GM08714 (cell line): ENCODE data around the gene SND1.
"Not testable (repeated sequence)": the region's sequence is repeated elsewhere in the genome, so short reads cannot be mapped to it uniquely, and the experiment has no call there.

Source experiments
- H3K4me3 ChIP-seq: fragments of 200-500 bp; sonication (Bioruptor generic); 2 replicates; pipeline ENCODE4 v1.5.1; 2014; ENCODE audit warnings: mild to moderate bottlenecking, low read length, inconsistent platforms
- ZNF274 ChIP-seq: IDR thresholded peaks from 2 replicates; pipeline ENCODE4 v1.6.1; 2012; ENCODE audit warnings: mild to moderate bottlenecking, low read depth, low read length

SND1 gene

GRCh38 chr7:127894588-127894987 is 242.6 kb downstream of the SND1 start:
- TF ChIP-seq ZNF274 = no peak
- H3K4me3 ChIP-seq = no peak overlapping the region

- H3K4me3 ChIP-seq = no peak overlapping the region
- no peak for TF ChIP-seq ZNF274
Measured at GRCh38 chr7:127895360-127895759, 243.4 kb downstream of the SND1 start.

DNA sequence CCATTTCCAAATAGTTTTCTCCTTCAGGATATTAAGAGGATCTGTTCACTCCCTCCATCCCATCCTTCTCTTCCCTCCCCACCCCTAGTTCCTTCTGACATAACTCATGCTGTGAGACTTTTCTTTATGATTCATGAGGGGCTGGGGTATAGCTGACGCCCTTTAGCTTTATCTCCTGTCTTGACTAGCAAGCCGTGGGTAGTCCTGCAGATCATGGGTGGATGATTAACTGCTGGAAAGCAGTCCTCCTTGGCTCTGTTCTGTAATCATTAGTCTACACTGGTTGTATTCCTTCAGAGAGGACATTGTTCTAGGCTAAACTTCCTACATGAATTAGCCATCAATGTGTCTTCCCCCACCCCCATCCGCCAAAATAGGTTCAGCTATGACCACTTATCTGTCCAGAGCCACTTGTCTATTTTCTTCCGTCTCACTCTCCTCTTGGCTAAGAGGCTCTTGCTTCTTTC is 243.9 kb downstream of the SND1 start:
- no peak overlapping the region for H3K4me3 ChIP-seq
- no peak for TF ChIP-seq ZNF274

DNA sequence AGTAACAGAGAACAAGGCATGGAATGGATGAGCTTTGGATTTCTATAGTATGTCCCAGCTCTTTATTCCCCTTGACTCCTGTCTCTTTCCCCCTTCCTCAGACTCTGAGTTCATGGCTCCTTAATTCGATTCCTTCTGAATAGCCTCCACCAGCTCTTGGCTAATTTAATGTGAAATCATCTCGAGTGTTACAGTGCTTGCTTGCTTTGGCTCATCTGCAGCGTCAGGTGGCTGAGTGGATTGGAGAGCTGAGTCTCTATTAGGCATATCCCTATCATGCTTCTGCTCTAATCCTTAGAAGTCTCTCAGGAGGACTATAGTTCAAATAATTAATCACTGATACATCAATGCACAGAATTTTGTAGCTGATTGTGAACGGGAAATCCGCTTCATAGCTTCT is 244.7 kb downstream of the SND1 start:
- TF ChIP-seq ZNF274 = no peak
- H3K4me3 ChIP-seq = no peak overlapping the region

DNA sequence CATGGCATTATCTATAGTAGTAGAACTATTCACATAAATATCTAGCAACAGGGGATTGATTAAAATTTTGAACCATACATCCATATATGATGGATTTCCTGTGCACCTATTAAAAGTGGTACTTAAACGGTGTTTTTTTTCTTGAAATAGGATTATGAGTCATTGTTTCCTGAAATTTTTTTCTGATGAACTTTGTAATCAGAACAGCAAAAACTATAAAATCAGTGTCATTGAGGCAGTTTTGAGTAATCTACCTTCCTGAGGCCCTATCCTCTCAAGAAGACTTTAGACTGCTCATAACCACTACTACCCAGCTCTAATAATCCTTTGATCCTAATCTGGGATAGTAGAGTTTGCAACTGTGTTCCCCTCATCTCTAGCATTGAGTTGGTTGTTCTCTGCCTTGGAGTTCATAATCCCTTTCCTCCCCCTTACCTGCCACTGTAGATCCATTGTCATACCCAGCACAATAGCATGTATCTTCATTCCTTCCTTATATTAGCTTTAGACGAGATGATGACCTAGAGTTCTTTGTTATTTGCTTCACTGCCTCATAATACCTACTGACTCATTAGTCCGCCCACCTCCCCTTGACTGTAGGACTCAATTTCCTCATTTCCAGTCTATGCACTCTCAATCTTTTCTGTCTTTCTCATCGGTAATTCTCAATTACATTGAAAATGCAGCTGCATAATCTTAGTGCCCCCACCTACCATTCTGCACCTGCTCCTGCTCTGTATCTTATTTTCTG is 245.9 kb downstream of the SND1 start:
- TF ChIP-seq ZNF274 = no peak
- no peak overlapping the region for H3K4me3 ChIP-seq

- H3K4me3 ChIP-seq = no peak overlapping the region
- TF ChIP-seq ZNF274 = no peak
Measured at GRCh38 chr7:127899411-127899810, 247.4 kb downstream of the SND1 start.

DNA sequence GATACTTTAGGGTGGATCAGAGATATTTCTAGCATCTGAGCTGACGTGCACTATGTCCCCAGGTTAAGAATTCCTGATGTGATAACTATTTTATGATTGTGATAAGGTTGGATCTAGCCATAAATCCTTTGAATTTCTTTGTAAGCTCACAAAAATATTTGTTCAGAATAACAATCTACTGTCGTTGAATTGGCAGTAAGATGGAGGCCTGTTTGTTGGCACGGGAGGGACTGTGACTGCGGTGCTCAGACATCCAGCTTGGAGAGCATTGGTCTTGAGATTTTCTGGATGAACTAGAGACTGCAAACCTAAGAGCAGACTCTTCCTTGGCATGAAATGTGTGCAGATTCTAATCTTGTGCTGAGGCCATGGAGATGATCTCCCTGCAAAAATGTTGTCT is 248.1 kb downstream of the SND1 start:
- no peak overlapping the region for H3K4me3 ChIP-seq
- TF ChIP-seq ZNF274 = no peak

- H3K4me3 ChIP-seq = no peak overlapping the region
- TF ChIP-seq ZNF274 = no peak
Measured at GRCh38 chr7:127900732-127901685, 249.0 kb downstream of the SND1 start.

- TF ChIP-seq ZNF274 = no peak
- no peak overlapping the region for H3K4me3 ChIP-seq
Measured at GRCh38 chr7:127901895-127902703, 250.1 kb downstream of the SND1 start.

DNA sequence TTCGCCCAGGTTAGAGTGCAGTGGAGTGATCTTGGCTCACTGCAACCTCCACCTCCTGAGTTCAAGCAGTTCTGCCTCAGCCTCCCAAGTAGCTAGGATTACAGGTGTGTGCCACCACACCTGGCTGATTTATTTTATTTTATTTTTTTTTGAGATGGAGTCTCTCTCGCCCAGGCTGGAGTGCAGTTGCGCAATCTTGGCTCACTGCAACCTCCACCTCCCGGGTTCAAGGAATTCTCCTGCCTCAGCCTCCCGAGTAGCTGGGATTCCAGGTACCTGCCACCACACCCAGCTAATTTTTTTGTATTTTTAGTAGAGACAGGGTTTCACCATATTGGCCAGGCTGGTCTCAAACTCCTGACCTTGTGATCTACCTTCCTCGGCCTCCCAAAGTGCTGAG is 250.8 kb downstream of the SND1 start:
- H3K4me3 ChIP-seq = not testable (repeated sequence)

DNA sequence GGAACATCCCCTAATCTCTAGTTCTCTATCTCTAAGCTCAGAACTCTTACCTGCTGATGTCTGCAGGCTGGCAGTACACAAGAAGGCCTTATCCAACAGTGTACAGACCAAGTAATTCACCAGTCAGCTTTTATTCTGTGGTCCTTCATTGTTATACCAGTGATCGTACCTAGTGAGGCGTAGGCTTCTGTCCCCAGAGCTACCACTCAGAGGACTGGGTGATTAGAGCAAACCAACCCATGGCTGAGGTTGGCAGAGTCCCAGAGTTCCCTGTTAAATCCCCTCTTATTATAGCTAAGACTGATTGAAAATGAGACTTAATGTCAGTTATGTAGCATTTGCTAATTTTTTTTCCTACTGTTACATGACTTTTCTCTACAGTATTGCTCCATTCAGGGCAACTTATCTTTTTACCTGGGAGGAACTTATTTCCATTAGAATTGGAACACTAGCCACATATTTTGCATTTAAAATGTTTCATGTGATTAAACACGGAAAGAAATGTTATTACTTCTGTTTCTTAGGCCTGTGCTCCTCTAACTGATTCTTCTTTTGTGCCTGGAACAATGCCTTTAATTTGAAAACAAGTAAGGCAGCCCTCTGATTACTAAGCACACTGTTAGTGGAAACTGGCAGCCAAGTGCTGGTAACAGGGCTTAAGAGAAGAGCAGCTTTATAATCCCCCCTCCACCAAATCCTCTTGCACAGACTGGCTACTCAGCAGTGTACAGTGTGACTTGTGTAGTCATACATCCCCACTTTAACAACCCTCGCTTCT is 252.1 kb downstream of the SND1 start:
- H3K4me3 ChIP-seq = no peak overlapping the region
- TF ChIP-seq ZNF274 = no peak

GRCh38 chr7:127904670-127904985 is 252.6 kb downstream of the SND1 start:
- H3K4me3 ChIP-seq = no peak overlapping the region
- TF ChIP-seq ZNF274 = no peak

DNA sequence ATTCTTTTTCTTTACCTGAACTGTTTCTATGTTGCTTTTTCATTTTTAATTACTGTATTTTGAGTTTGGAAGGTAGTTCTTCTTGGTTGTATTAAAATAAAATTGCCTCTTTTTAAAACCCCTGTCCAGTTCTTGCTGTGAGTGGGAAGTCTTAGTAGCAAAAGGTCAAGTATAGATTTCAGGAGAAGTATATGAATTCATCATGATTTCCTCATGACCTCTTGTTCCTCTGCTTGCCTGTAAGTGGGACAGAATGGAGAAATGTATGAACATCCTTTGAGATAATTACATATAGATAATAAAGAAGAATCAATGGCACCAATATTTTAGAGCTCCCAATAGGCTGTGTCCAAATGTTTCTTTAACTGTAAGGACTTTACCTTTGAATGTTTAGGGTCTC is 253.0 kb downstream of the SND1 start:
- no peak overlapping the region for H3K4me3 ChIP-seq
- no peak for TF ChIP-seq ZNF274
